ENCODE measurements around the gene LDLRAD4.
"Not testable (repeated sequence)": the region's sequence is repeated elsewhere in the genome, so short reads cannot be mapped to it uniquely, and the experiment has no call there.

The LDLRAD4 gene

DNA sequence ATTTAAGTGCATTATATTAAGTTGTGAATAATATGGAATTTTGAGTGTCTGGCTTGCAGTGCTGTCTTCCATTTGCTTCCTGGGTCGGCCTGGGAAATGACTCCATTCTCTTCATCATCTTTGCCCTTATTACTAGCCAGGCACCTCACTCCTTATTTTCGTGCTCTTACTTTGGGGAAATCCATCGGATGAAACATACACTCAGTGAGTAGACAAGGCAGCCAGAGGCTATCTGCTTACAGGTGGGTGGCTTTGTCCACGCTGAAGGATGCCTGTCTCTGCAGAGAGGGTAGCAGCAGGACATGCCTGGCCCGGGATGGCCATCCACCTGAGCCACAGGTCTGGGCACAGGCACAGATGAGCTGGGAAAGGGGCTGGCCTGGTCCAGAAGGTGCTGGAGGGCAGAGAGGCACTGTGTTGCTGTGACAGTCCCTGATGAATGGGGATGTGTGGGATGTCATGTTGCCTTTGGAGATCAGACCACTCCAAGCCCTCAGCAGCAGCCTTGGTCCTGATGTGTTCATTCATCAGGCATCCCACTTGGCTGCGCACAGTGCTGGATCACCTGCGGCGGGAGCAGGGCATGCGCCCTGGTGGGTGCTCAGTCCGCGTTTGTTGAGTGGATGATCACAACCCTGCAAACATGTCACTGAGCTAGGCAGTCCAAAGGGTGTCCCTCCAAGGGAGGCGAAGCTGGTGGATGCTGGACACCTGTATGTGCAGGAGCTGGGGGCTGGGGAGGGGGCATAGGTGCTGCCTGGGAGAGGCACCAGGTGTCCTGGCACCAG lies 236.0 kb downstream of the LDLRAD4 start:
- no peak for DNase-seq

DNA sequence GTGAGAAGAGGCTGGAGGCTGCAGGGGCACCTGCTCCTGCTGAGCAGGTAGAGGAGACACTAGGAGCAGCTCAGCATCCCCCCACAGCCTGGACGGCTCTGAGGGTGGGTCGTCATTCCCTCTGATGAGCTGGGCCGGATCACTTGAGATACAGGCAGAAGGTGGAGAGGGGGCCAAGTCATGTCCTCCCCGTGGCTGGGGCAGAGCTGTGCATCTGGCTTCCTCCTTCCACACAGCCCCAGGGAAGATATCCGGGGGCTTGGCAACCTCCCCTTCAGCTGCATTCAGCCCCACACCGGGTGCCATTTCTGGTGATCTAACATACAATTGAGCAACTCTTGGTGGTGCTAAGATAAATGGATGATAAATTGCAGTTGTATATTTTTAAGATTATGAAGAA lies 236.9 kb downstream of the LDLRAD4 start:
- DNase-seq = no peak

DNA sequence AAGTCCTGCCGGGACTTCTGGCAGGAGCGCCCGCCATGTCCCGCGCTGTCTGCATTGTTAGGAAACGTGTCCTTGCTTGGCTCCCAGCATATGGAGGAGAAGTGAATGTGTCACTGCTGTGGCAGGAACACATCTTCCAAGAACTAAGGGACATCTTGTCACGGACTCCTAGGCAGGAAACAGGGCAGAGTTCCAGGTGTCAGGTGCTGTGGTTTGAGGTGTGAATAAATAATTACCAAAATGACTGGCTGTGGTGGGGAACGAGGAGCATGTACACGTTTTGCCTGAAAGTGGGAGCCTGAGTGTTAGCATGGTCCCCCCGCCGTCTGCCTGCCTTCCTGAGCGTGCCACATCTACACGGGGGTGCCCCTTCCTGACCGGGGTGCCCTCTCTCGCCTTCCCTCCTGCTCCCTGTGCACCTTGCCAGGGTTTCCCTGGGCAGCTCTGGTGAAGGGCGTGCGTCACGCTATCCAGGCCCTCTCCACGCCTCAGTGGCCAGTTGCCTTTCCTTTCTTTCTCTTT lies 237.5 kb downstream of the LDLRAD4 start:
- peak; percentile 45 for DNase-seq

DNA sequence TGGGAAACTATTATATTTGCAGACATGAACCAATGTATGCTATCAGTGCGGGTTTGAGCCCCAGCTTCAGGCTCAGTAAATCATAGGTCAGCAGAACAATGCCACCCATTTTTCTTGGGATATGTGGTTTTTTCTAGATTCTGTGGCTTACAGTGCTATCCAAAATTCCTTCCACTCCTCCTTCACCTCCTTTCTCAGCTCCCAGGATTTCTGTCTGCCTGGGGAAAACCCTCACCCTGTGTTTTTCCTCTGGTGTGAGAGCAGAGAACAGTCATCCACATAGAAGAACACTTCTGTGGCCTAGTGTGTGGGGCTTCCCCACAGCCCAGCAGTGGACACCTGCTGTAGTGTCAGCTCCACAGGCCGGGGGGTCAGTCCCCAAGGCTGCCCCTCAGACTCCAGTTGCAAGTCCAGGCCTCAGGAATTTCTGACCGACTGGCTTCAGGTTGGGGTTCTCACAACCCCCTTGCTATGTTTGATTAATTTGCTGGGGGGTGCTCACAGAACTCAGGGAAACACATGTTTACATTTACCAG lies 238.2 kb downstream of the LDLRAD4 start:
- no peak for DNase-seq

DNA sequence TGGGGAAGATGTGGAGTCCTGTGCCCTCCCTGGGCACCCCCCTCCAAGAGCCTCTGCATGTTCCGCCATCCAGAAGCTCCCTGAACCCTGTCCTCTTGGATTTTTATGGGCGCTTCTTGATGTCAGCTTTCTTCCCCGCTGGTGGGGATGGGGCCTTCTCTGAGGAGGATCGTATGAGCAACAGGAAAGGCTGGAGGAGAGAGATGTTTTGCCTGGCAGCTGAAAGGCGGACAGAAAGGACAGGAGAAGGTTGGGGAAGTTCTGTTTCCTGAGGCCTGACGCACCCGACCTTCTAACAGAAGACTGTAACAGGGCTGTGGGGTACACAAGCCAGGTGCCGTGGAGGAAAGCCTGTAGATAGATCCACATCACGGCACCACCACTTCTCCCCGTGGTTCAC lies 238.8 kb downstream of the LDLRAD4 start:
- no peak for DNase-seq

DNA sequence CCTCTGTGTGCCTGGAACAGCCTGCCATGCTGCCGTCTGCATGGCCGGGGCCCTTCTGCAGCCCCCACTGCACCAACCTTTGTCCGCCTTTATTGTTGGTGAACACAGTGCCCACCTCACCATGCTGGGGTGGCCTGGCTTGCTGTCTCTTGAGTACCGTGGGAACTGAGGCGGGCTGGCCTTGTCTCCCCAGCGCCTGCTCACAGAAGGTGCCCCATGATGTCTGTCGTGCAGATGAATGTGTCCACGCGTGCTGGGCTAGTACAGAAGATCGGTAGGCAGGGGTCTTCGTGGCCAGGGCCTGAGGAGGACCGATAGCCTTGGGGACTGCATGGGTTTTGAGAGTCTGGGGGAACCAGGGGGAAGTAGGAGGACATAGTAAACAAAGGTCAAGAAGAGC lies 242.4 kb downstream of the LDLRAD4 start:
- DNase-seq = no peak

DNA sequence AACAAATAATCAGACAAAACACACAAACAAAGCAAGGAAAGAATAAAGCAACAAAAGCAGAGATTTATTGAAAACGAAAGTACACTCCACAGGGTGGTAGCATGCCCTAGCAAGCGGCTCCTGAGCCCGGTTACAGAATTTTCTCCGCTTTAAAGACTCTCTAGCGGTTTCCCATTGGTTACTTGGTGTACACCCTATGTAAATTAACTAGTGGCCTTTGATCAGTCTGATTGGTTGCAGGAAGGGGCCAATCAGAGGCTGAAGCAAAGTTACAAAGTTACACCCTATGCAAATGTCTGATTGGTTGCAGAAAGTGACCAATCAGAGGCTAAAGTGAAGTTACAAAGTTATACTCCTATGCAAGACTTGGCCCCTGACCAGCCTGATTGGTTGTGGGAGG lies 242.9 kb downstream of the LDLRAD4 start:
- no peak for DNase-seq

DNA sequence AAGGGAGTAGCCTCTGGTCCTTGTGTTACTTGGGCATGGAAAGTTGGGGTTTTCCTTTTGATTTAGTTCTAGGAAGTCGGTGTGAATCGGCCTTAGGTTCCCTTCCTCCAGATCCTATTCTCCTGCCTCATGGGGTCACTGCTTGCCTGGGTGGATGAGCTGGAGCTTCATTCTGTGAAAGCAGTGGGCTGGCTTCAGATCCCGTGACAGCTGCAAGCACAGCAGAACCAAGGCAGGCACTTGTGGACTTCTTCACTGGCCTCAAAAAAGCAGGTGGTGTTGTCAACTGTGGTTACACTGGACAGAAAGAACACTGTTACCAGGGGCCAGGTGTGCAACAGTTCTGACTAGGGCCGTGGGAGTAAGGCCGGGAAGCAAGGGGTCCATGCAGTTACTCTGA lies 243.4 kb downstream of the LDLRAD4 start:
- DNase-seq = no peak

DNA sequence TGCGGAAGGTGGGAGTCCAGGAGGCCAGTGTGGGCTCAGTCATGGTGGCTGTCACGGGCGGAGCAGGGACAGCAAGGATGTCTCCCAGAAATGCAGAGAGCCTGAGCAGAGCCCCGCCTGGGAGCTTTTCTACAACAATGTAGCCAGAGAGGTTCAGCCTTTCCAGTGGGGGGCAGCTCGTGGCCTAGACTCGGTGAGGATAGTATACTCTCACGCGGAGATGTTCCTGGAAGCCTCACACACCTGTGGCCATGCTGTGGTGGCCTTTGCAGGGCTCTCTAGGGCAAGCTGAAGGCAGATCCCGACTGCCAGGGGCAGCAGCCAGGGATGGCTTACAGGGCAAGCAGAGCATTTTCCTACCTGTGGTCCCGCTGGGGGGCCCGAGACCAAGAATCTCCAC lies 244.1 kb downstream of the LDLRAD4 start:
- no peak for DNase-seq

DNA sequence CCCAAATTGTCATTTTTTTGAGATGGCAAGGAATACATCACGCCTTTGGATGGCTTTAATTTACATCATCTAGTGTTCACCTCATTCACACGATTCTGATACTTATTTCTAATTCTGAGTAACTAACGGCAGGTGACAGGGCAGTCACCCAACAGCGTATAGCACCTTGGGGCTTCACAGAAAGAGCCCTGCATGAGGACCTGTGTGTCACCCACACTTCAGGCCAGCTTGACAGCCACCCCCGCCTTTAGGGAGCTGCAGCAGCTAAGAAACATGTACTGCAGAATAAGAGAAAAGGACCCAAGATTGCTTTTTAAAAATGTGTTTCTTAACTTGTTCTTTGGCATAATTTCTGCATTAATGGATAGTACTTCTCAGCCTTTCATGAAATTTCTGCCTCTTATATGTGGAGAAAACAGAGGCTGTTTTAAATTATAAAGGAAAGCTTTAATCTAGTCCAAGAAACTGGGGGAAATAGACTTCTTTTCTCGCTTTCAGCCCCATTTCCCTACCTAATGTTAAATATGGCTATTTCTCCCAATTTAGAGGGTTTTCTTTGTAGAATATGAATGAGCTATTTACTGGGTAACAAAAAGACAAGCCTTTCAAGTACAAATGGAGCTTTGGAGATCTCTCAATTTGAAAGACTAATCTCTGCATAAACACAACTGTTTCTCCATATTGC lies 245.1 kb downstream of the LDLRAD4 start:
- DNase-seq = no peak

DNA sequence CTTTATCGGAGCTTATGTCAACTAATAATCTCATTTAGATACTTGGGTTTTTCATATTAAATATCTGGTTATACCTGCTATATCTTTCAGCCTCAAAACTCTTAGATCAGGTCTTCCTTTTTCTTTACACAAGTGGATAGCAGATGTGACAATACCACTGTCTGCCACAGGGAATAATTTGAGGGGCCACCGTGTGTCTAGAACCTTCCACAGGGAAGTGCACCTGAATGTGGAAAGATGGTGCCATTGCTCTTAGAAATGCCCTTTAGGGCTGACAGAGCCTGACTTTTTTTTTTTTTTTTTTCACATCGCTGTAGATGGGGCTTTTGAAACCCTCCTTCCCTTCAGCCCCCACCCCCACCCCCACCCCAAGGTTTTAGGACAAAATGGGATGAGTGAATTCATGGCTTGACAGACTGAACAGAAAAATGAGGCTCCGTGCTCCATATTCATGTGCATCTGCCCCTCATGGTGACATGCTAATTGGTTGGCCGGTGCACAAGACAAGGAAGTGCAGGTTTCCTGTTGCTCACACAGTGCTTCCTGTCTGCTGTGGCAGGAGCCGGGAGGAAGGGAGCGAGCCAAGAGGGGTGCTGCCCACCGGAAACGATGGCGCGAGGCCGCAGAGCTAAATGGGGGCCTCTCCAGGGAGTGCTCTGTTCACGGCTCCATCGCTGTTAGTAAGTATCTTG lies 246.0 kb downstream of the LDLRAD4 start:
- peak; percentile 54 for DNase-seq

DNA sequence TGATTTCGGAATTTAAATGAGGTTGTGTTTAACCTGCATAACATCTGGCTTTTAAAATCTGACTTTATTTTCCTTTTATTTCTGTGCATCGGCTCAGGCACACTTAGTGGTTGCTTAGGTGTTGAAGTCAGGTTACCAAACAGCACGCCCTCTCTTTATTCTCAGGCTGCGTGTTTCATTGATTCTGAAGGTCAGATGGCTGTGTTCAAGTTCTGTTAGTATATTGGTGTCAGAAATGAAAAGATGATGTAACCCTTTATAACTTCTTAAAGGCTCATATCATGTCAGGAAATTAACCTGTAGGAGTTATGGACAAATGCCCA lies 246.5 kb downstream of the LDLRAD4 start:
- no peak for DNase-seq

DNA sequence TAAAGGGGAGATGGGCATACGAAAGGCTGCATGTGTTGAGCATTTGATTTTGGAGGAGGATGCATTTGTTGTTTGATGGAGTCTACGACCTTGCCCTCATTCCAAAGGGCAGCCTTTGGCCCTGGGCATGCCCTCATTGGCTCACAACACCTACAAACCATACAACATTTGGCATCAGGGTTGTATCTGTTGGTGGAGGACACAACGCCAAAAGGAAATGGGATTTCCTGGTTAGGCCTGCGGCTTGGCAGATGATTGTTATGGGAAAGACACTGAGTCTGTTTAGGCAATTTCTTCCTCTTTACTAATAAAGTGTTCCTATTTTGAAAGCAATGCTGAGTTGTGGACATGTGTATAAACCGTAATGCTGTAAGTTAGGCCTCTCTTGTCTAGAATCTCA lies 246.9 kb downstream of the LDLRAD4 start:
- DNase-seq = no peak

DNA sequence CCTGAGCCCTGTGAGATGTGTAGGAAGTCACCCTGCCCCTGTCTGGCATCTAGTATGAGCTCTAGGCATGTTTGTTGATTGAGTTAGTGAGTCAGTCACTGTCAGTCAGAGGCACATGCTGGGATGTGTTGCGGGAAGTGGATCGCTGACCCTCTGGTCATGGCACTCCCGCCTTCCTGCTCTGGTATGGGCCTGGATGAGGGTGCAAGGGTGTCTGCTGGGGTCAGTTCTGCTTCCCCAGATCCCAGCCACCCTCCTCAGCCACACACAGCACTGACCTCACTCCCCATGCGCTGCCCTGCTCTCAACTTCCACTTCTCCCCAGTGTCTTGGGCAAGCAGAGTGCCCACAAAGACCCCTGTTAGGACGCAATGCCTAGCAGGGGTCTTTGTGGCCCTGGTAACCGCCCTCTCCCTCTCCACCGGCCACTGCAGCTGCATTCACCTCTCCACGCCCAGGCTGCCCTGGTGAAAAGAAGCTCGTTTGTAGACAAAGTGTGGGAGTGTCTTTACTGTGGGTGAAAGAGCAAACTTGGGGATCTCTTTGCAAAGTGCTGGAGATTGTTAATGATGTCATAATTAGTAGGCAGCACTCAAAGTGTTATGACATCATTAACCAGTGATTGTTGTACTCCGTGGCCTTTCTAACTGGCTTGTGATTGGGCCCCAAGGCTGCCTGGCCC lies 252.1 kb downstream of the LDLRAD4 start:
- DNase-seq = no peak

DNA sequence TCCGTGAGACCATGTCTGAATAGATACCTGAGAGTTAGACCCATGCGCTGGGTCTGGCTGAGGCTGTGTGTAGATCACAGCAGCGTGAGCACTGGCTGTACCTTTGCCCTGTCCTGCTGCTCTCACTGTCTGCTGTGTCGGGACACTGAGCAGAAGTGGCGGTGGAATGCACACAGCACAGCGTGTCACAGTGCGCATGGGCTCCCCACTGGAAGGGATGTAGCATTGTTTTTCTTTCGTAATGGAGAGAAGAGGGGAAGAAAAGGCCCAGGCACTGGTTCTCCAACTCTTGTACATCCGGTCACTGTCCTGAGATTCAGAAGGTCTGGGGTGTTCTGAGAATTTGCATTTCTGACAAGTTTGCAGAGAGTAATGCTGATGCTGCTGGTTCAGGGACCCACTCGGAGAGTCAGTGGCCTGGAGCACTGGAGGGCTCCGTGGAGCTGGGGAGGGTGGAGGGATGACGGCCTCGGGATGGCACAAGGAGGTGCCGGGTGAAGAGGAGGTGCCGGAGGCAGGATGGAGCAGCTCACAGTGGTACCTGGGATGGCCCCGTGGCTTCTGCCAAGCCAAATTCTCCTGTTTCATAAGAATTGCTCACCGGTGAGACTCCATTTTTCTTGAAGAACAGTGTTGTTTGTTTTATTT lies 252.8 kb downstream of the LDLRAD4 start:
- DNase-seq = no peak

DNA sequence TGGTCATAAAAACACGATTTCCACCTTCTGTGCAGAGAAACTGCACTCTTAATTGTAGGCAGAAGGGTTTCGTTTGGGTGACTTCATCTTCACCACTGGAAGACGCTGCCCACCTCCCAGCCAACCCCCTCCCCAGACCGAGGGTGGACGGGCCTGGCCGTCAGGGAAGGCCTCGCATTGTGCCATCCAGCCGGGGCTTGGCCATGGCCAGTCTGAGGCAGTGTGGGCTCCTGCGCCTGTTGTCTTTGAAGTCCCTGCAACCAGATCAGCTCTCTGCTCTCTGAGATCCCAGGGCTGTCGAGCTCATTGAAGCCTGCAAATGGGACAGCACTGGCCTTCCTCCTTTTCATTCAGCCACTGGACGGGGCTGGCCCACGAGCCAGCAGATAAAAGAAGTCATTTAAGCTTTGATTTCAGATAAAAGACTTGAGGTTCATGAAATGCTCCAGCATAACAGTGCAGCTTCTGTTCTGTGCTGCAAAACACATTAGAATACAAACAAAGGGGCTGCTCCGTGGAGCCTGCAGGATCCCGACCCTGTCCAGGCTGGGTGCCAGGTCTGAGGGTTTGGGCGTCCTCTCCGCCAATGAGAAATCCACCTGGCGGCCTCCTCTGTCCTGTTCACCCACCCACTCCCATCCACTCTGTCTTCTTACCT lies 253.5 kb downstream of the LDLRAD4 start:
- DNase-seq = no peak

DNA sequence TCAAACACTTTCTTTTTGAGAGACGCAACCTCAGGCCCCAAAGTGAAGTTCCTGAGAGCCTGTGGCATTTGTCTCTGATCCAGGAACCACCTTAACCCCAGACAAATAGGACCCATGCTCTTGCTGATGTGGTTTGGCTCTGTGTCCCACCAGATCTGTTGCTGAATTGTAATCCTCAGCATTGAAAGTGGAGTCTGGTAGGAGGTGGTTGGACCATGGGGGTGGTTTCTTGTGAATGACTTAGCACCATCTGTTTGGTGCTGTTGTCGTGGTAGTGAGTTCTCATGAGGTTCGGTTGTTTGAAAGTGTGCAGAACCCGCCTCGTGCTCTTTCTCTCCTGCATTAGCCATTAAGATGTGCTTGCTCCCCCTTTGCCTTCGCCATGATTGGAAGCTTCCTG lies 255.2 kb downstream of the LDLRAD4 start:
- DNase-seq = no peak

DNA sequence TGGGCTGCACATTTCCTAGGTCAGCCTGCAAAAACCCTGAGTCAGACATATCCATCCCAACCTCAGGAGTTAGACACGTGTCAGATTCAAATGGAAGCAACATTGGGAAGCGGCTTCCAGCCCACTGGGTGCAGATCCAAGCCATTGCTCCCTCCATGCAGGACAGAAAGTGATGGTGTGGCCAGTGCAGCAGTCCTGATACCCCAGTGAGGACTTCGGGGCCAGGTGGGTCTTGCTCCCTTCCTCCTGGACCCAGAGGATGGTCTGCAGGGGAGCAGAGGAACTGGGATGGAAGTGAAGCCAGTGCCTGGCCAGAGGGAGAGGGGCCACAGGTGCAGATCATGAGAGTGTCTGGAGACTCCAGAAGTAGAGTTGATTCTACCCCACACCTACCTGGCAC lies 255.8 kb downstream of the LDLRAD4 start:
- no peak for DNase-seq

DNA sequence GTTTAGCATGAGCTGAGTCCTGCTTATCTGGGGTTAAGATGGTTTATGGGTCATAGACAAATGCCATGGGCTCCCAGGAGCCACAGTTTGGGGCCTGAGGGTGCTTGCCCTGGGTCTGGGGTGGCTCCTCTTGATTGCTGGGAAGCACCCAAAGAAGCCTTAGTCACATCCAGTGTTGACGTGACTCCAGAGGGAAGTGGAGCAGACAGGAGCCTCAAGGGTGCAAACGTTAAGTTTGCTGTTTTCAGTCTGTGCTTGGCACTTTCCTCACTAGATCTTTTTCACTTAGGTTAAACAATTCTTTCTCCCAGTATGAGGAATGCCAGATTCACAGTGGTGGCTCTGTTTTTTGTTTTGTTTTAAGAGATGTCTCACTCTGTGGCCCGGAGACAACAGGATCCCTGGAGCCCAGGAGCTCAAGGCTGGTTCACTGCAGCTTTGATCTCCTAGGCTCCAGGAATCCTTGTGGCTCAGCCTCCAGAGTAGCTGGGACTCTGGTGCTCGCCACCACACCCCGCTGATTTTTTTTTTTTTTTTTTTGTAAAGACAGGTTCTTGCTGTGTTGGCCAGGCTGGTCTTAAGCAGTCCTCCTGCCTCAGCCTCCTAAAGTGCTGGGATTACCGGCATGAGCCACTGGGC lies 256.5 kb downstream of the LDLRAD4 start:
- no peak for DNase-seq

DNA sequence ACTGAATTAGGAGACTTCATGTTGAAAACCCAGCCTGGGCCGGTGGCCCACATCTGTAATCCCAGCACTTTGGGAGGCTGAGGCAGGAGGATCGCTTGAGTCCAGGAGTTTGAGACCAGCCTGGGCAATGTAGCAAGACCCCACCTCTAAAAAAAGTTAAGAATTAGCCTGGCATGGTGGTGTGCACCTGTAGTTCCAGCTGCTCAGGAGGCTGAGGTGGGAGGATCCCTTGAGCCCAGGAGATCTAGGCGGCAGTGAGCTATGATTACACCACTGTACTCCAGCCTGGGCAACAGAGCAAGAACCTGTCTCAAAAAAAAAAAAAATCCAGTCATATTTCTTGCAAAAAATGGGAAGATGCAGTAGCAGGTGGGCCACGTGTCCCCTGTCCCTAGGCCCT lies 257.8 kb downstream of the LDLRAD4 start:
- DNase-seq = not testable (repeated sequence)

DNA sequence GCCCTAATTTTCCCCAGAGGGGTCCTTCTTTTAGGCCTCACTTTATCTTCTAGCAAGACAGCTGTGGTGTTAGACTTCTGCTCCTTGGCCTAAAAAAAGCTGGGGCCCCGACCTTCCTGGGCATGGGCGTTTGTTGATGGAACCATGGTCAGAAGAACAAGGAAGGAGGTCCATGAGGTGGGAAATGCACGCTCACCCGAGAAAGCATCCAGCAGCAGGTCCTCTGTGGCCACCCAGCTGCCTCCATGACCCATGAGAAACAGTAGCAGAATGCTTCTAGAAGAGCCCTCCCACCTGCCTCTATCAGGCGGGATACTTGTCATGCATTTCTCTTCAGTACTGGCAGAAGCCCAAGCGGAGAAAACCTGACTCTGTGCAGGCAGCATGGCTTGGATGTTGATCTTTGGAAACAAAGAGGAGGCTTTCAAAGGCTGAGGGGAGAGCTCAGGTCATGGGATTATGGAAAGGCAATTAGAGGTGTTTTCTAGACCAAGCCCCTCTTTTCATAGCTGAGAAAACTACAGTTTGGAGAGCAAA lies 258.7 kb downstream of the LDLRAD4 start:
- DNase-seq = no peak
